ENCODE results near the gene SGF29.

DNA sequence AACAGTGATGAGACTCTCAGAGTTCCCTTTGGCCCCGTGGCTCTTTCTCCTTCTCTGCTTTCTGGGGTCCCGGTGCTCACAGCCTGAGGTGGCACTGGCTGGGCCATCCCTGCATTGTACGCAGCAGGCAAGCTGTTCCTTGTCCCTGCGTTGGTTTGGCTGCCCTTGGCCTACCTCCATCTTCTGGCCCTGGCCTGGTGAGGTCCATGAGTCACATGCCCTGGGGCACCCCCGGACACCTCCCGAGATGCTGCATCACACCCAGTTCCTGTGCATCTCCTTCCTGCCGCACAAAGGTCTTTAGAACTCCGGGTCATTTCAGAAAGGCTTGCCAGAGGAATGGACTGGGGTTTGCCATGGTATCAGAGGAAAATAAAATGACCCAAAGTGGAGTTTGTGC, 33.7 kb downstream of the SGF29 start:
- TF ChIP-seq CTCF (IDR thresholded peaks at IDR 0.05) (no peak), ZFX (IDR thresholded peaks at IDR 0.05; ENCODE audit: borderline replicate concordance) (no peak)
